Lower leg skin (tissue), 4 donors: ENCODE measurements around the gene OTULINL. TPM values are rescaled to one million over a fixed set of nuclear protein-coding genes. Genes with fewer than 3 reads are reported as not detected.

Source experiments
- DNase-seq, 2 donors: peaks; one replicate each; pipeline ENCODE4 v3.0.0-alpha.2; 2019; ENCODE audit warnings: low spot score in 2 of 2
- H3K4me3 ChIP-seq: fragments of 200-600 bp; sonication (generic); 2 replicates; pipeline ENCODE4 v1.5.1; 2017; ENCODE audit warnings: mild to moderate bottlenecking, low read depth; ENCODE audit not compliant: poor library complexity, severe bottlenecking
- CTCF ChIP-seq, 3 donors: fragments of 450-650 bp; IDR thresholded peaks; one replicate each; pipeline ENCODE4 v1.5.1; 2016; ENCODE audit warnings: antibody characterized with exemption in 3 of 3, mild to moderate bottlenecking in 3 of 3, moderate library complexity in 2 of 3
- POLR2A ChIP-seq, 2 donors: fragments of 450-650 bp; IDR thresholded peaks; one replicate each; pipeline ENCODE4 v1.6.1; 2016 to 2017; ENCODE audit warnings: antibody characterized with exemption in 2 of 2, mild to moderate bottlenecking in 1 of 2, moderate library complexity in 1 of 2
- WGBS, 2 donors: methylation state at CpG; one replicate each; pipeline ENCODE4 v1.1.5; 2018; 5-methylcytosine and 5-hydroxymethylcytosine counted together
- intact Hi-C: fragments of 100-400 bp; cut with DNase I; formaldehyde crosslinking; loops from one replicate; pipeline ENCODE4 v1.15.0; 2023; ENCODE audit warnings: low total_unique reads
- total RNA-seq, 4 donors: library from RNA; depleted of rRNA; stranded (reverse); fragments of >200 nt; gene quantifications; one replicate each; pipeline ENCODE4 v1.1.0, GENCODE V29; 2016

The OTULINL gene
- total RNA-seq, 4 donors from 2014 or later: 1.6 to 10.9 (median 2.1) TPM

GRCh38 chr5:14628346-14628745, 46.8 kb downstream of the OTULINL start:
- TF ChIP-seq CTCF (IDR thresholded peaks at IDR 0.05) (no peak), POLR2A (IDR thresholded peaks at IDR 0.05) (no peak)
- no peak for DNase-seq
- H3K4me3 ChIP-seq: no peak overlapping the region
- 5% methylated on average over 3 of the region's 3 CpGs for WGBS, 2 donors
- intact Hi-C loops: no loop called here

- no peak for DNase-seq
- 82 to 93% methylated on average over 2 of the region's 2 CpGs for WGBS, 2 donors
- intact Hi-C loops: no loop called here
- H3K4me3 ChIP-seq: no peak overlapping the region
- TF ChIP-seq POLR2A (IDR thresholded peaks at IDR 0.05) (no peak), CTCF (IDR thresholded peaks at IDR 0.05) (no peak)
Measured at GRCh38 chr5:14630671-14631070, 49.1 kb downstream of the OTULINL start.

DNA sequence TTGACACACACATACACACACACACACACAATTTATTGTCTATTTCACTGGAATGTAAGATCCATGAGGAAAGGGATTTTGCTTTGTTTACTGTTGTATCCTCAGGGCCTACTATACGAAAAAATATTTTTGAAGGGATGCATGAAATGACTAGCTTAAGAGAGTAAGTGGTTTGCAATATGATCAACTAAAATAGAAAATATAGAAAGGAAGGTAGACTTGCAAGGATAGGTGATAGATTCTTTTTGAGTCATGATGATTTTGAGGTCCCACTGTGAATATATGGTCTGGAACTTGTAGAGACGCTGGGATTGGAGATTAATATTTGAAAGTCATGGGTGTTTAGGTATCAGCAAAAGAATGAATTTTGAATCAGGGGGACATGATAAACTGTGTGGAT, 54.1 kb downstream of the OTULINL start:
- H3K4me3 ChIP-seq: no peak overlapping the region
- no peak for DNase-seq
- TF ChIP-seq POLR2A (IDR thresholded peaks at IDR 0.05): no peak
- no peak for TF ChIP-seq CTCF (IDR thresholded peaks at IDR 0.05)
- 71 to 73% methylated on average over 2 of the region's 2 CpGs for WGBS, 2 donors
- intact Hi-C loops: no loop called here

DNA sequence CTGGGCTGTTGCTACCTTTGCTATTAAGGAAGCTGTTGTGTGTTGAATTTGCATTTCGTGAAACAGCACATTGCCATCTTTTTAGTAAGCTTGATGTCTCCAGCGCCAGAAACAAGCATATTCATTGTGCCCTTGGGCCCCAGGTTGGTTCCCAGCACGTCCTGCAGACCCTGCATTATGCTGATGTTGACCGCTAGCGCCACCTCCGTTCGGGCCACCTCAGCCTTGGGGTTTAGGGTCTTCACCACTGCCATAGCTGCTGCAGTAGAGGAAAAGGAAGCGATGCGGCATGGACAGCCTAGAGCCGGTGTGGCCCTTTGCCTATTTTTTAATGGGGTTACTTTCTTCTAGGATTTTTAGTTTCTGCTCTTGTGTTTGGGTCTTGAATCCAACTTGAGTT, 59.2 kb downstream of the OTULINL start:
- no peak for DNase-seq
- no peak overlapping the region for H3K4me3 ChIP-seq
- TF ChIP-seq CTCF (IDR thresholded peaks at IDR 0.05) (no peak), POLR2A (IDR thresholded peaks at IDR 0.05) (no peak)
- WGBS, 2 donors: 69 to 76% methylated on average over 10 of the region's 10 CpGs
- intact Hi-C loops: no loop called here

- no peak for DNase-seq
- TF ChIP-seq POLR2A (IDR thresholded peaks at IDR 0.05): no peak
- no peak for TF ChIP-seq CTCF (IDR thresholded peaks at IDR 0.05)
- H3K4me3 ChIP-seq: no peak overlapping the region
- intact Hi-C loops: no loop called here
- WGBS, 2 donors: 84 to 86% methylated on average over 1 of the region's 1 CpG
Measured at GRCh38 chr5:14644623-14645237, 63.1 kb downstream of the OTULINL start.

DNA sequence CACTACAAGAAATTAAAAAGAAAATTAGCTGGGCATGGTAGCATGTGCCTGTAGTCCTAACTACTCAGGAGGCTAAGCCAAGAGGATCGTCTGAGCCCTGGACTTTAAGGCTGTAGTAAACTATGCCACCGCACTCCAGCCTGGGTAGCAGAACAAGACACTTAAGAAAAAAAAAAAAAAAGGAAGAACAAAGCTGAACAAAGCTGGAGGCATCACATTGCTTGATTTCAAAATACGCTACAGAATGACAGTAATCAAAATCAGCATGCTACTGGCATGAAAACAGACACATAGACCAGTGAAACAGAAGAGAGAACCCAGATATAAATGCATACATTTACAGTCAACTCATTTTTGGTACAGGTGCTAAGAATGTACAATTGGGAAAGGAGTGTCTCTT, 68.5 kb downstream of the OTULINL start:
- TF ChIP-seq CTCF (IDR thresholded peaks at IDR 0.05) (no peak), POLR2A (IDR thresholded peaks at IDR 0.05) (no peak)
- no peak overlapping the region for H3K4me3 ChIP-seq
- DNase-seq: no peak
- WGBS, 2 donors: 74 to 82% methylated on average over 3 of the region's 3 CpGs
- intact Hi-C loops: no loop called here
